PC-3 (cell line): ENCODE data around the gene TNK2. TPM values are rescaled to one million over a fixed set of nuclear protein-coding genes. Genes with fewer than 3 reads are reported as not detected.

Experiments used
- ATAC-seq: fragments of 200-7000 bp; cut with Tn5 transposase; 2 replicates; pipeline ENCODE4 v1.9.1; 2020; ENCODE audit warnings: mild to moderate bottlenecking, moderate library complexity
- BruUV-seq: library from RNA; stranded (reverse); fragments of 400-500 nt; replicated peaks from 2 replicates; lab custom pipeline; 2021; lab: Mats Ljungman, UMichigan
- CTCF ChIA-PET: fragments of 300-600 bp; sonication (Branson Sonifier 250); formaldehyde crosslinking; loops from one replicate; lab custom pipeline; 2022; ENCODE audit warnings: antibody characterized with exemption; lab: Charles Lee
- POLR2A ChIA-PET: fragments of 300-600 bp; sonication (Branson Sonifier 250); formaldehyde crosslinking; loops from one replicate; lab custom pipeline; 2022; ENCODE audit warnings: antibody characterized with exemption; ENCODE audit not compliant: unreplicated experiment; lab: Charles Lee
- DNase-seq: peaks from one replicate; pipeline ENCODE4 v3.0.0-alpha.2; 2015
- H2AFZ ChIP-seq: fragments of 300-600 bp; sonication (generic); 2 replicates; pipeline ENCODE4 v1.6.0; 2016; ENCODE audit warnings: antibody characterized with exemption, low read length
- H3F3A ChIP-seq: fragments of 300-600 bp; sonication (generic); one replicate; pipeline ENCODE4 v1.6.0; 2017; ENCODE audit warnings: antibody characterized with exemption, low read length, control low read depth, mild to moderate bottlenecking; ENCODE audit not compliant: unreplicated experiment
- H3K27ac ChIP-seq: fragments of 300-600 bp; sonication (generic); 2 replicates; pipeline ENCODE4 v1.5.1; 2016; ENCODE audit warnings: mild to moderate bottlenecking, low read length
- H3K27me3 ChIP-seq: fragments of 300-600 bp; sonication (generic); 2 replicates; pipeline ENCODE4 v1.6.1; 2016; ENCODE audit warnings: low read length, mixed read lengths
- H3K36me3 ChIP-seq: fragments of 300-600 bp; sonication (generic); 2 replicates; pipeline ENCODE4 v1.6.1; 2016; ENCODE audit warnings: low read depth, mixed run types, low read length, mixed read lengths
- H3K4me1 ChIP-seq: fragments of 300-600 bp; sonication (generic); 2 replicates; pipeline ENCODE4 v1.5.1; 2016; ENCODE audit warnings: low read length; ENCODE audit not compliant: insufficient read depth
- H3K4me2 ChIP-seq: fragments of 300-600 bp; sonication (generic); 2 replicates; pipeline ENCODE4 v1.6.0; 2016; ENCODE audit warnings: low read length
- H3K4me3 ChIP-seq: fragments of 300-600 bp; sonication (generic); 2 replicates; pipeline ENCODE4 v1.5.1; 2016; ENCODE audit warnings: mild to moderate bottlenecking, low read length, mixed read lengths
- H3K79me2 ChIP-seq: fragments of 300-600 bp; sonication (generic); 2 replicates; pipeline ENCODE4 v1.6.1; 2017; ENCODE audit warnings: low read length, mixed read lengths
- H3K9ac ChIP-seq: fragments of 300-600 bp; sonication (generic); 2 replicates; pipeline ENCODE4 v1.6.0; 2016; ENCODE audit warnings: mild to moderate bottlenecking, low read length
- H3K9me2 ChIP-seq: fragments of 300-600 bp; sonication (generic); replicated peaks from 2 replicates; pipeline ENCODE4 v1.6.1; 2016; ENCODE audit warnings: mixed run types, low read length, mixed read lengths
- H3K9me3 ChIP-seq: fragments of 300-600 bp; sonication (generic); 2 replicates; pipeline ENCODE4 v1.6.1; 2016; ENCODE audit warnings: low read length, mixed read lengths
- H4K20me1 ChIP-seq: fragments of 300-600 bp; sonication (generic); 2 replicates; pipeline ENCODE4 v1.6.1; 2016; ENCODE audit warnings: low read length, mixed read lengths
- EZH2 ChIP-seq: fragments of 300-600 bp; sonication (generic); IDR thresholded peaks from one replicate; pipeline ENCODE4 v1.6.1; 2017; ENCODE audit warnings: antibody characterized with exemption, mild to moderate bottlenecking, low read length; ENCODE audit not compliant: unreplicated experiment
- EZH2phosphoT487 ChIP-seq: fragments of 300-600 bp; sonication (generic); IDR thresholded peaks from 2 replicates; pipeline ENCODE4 v1.6.1; 2018; ENCODE audit warnings: mild to moderate bottlenecking, antibody characterized with exemption, low read length, borderline replicate concordance
- intact Hi-C: fragments of 100-400 bp; cut with micrococcal nuclease; formaldehyde crosslinking; loops from 2 replicates; pipeline ENCODE4 v1.9.0; 2023
- total RNA-seq: library from RNA; depleted of rRNA; stranded (reverse); fragments of >200 nt; gene quantifications from 2 replicates; pipeline ENCODE4 v1.2.3, GENCODE V29; 2014
- TF ChIP-seq, protein P1 (sequence below): fragments of 300-600 bp; sonication (generic); conservative IDR thresholded peaks from 2 replicates; pipeline ENCODE4 v1.5.1; 2017; ENCODE audit warnings: antibody characterized with exemption, low read depth, mild to moderate bottlenecking, low read length

TNK2 gene
- total RNA-seq, 1 experiment from 2014 or later, result 49.3 TPM

DNA sequence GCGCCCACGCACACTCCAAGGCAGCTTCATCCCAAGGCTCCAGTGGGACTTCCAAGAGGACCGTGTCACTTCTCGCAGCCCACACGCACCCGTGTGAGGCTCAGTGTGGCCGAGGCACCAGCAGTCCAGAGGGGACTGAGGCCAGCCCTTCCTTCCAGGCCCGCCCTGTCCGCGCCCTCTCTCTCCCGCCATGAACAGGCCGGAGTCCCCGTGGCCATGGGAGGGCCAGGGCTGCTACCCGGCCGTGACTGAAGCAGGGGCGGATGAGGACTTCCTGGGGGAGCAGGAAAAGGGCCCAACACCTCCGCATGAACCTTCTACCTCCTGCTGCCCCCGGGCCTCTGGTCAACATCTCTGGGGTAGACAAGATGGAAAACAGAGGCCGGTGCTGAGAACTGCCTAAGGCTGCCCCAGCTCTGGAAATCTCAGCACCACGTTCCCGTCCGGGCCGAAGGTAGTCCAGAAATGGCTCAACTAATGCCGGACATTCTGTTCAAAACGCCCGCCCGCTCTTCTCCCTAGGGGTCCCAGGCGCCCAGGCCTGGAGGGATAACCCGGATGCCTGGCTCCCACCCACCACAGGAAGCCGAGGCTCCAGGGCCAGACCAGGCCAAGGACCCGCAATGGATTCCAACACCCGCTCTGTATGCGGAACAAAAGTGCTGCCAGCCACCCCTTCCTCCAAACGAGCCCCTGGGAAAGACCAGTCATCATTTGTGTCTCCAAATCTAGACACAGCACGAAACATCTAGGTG is 32.7 kb downstream of the TNK2 start:
- TF ChIP-seq EZH2phosphoT487 (no peak), EZH2 (no peak)
- TF ChIP-seq, protein P1, sequence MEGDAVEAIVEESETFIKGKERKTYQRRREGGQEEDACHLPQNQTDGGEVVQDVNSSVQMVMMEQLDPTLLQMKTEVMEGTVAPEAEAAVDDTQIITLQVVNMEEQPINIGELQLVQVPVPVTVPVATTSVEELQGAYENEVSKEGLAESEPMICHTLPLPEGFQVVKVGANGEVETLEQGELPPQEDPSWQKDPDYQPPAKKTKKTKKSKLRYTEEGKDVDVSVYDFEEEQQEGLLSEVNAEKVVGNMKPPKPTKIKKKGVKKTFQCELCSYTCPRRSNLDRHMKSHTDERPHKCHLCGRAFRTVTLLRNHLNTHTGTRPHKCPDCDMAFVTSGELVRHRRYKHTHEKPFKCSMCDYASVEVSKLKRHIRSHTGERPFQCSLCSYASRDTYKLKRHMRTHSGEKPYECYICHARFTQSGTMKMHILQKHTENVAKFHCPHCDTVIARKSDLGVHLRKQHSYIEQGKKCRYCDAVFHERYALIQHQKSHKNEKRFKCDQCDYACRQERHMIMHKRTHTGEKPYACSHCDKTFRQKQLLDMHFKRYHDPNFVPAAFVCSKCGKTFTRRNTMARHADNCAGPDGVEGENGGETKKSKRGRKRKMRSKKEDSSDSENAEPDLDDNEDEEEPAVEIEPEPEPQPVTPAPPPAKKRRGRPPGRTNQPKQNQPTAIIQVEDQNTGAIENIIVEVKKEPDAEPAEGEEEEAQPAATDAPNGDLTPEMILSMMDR, result no peak
- Histone ChIP-seq H3K9me3 (no peaks in the 10 kb centered on the region), H3K9ac (no peak overlapping the region), H3K27ac (peak overlapping the region; percentile 54), H3K4me2 (peak overlapping the region; percentile 75), H3K9me2 (no peaks in the 10 kb centered on the region), H3K4me3 (no peak overlapping the region), H3K79me2 (peaks cover 35% of the 10 kb centered on the region), H2AFZ (no peak overlapping the region), H3K36me3 (peaks cover 19% of the 10 kb centered on the region), H3F3A (no peaks in the 10 kb centered on the region), H3K4me1 (peaks cover 38% of the 10 kb centered on the region), H3K27me3 (no peaks in the 10 kb centered on the region), H4K20me1 (no peaks in the 10 kb centered on the region)
- POLR2A ChIA-PET, result no interaction called here
- CTCF ChIA-PET, result no interaction called here
- DNase-seq (no peak), ATAC-seq (no peak)
- intact Hi-C loops, result loop anchor here (1.0 kb wide), 1 partner anchor 40 kb away; no protein-coding TSS in a partner anchor
- BruUV-seq, result no TSS peak

DNA sequence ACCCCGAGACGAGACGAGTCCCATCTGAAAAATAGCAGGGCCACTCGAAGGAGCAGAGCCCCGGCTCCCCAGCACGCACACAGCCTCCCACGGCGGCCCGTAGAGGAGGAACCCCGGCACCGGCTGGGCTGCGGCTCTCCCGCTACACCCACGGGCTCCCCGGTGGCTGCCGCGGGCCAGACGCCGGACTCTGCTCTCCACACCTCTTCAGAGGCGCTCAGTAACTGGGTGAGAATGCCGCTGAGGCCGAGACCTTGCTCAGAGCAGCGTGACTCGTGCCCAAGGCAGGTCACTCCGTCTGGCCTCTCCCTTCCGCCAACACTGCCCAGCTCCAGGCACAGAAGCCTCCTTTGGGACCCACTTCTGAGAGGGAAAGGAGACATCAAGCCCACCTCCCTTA is 34.4 kb downstream of the TNK2 start:
- POLR2A ChIA-PET, result no interaction called here

More for the DNA sequence above, 34.4 kb downstream of the TNK2 start:
- BruUV-seq, result no TSS peak
- intact Hi-C loops, result no loop called here
- Histone ChIP-seq H3K27ac (peak overlapping the region; percentile 23; the same call in 1 of the 2 replicates), H3K4me3 (no peak overlapping the region), H3K4me1 (peaks cover 49% of the 10 kb centered on the region), H3K27me3 (no peaks in the 10 kb centered on the region), H4K20me1 (no peaks in the 10 kb centered on the region), H3K9me2 (no peaks in the 10 kb centered on the region), H3K79me2 (peaks cover 35% of the 10 kb centered on the region), H3K9me3 (no peaks in the 10 kb centered on the region), H3K9ac (no peak overlapping the region), H3F3A (no peaks in the 10 kb centered on the region), H2AFZ (no peak overlapping the region), H3K4me2 (peak overlapping the region; percentile 37; the same call in 1 of the 2 replicates), H3K36me3 (peaks cover 27% of the 10 kb centered on the region)
- peak; percentile 54 for DNase-seq
- CTCF ChIA-PET, result no interaction called here
- peak; percentile 7 for ATAC-seq
- TF ChIP-seq EZH2phosphoT487 (no peak), EZH2 (no peak)
- TF ChIP-seq, protein P1, result no peak
